Neural crest cell (in vitro differentiated cells): ENCODE data around the gene ACER3. TPM values are rescaled to one million over a fixed set of nuclear protein-coding genes. Genes with fewer than 3 reads are reported as not detected.

Experiments
- DNase-seq: peaks from one replicate; pipeline ENCODE4 v3.0.0; 2021; ENCODE audit warnings: low read depth, mixed read lengths, low spot score
- H3K27ac Mint-ChIP-seq: one replicate; pipeline ENCODE4 v1.8.0; 2021; ENCODE audit warnings: mild to moderate bottlenecking, mixed read lengths; ENCODE audit not compliant: unreplicated experiment
- H3K27me3 Mint-ChIP-seq: 2 replicates; pipeline ENCODE4 v1.8.0; 2021; ENCODE audit warnings: low read depth, mild to moderate bottlenecking, mixed read lengths
- H3K36me3 Mint-ChIP-seq: 2 replicates; pipeline ENCODE4 v1.8.0; 2021; ENCODE audit warnings: low read depth, mild to moderate bottlenecking, mixed read lengths
- H3K4me1 Mint-ChIP-seq: 2 replicates; pipeline ENCODE4 v1.8.0; 2021; ENCODE audit warnings: mixed read lengths
- H3K4me3 Mint-ChIP-seq: one replicate; pipeline ENCODE4 v1.8.0; 2021; ENCODE audit warnings: mild to moderate bottlenecking, mixed read lengths
- H3K9me3 Mint-ChIP-seq: 2 replicates; pipeline ENCODE4 v1.8.0; 2021; ENCODE audit warnings: mixed read lengths
- CTCF ChIP-seq: fragments of 200-600 bp; sonication (generic); conservative IDR thresholded peaks from 2 replicates; pipeline ENCODE4 v1.5.0; 2021; ENCODE audit warnings: antibody characterized with exemption, mild to moderate bottlenecking
- total RNA-seq: library from RNA; stranded (reverse); gene quantifications from 2 replicates; pipeline ENCODE4 v1.2.1, GENCODE V29; 2021

ACER3 gene
- total RNA-seq, 1 donor from 2014 or later: 19.0 TPM

GRCh38 chr11:76910620-76911414, 50.1 kb downstream of the ACER3 start:
- peaks cover 10% of the 10 kb centered on the region for H3K9me3 Mint-ChIP-seq
- TF ChIP-seq CTCF: no peak
- H3K27ac Mint-ChIP-seq: no peak overlapping the region
- no peaks in the 10 kb centered on the region for H3K27me3 Mint-ChIP-seq
- peaks cover 17% of the 10 kb centered on the region for H3K36me3 Mint-ChIP-seq
- H3K4me1 Mint-ChIP-seq: no peaks in the 10 kb centered on the region
- no peak overlapping the region for H3K4me3 Mint-ChIP-seq
- no peak for DNase-seq

GRCh38 chr11:76911415-76911808, 50.7 kb downstream of the ACER3 start:
- Mint-ChIP-seq H3K4me1 (no peaks in the 10 kb centered on the region), H3K36me3 (peaks cover 14% of the 10 kb centered on the region), H3K27me3 (no peaks in the 10 kb centered on the region), H3K9me3 (peaks cover 7% of the 10 kb centered on the region), H3K4me3 (no peak overlapping the region), H3K27ac (no peak overlapping the region)
- DNase-seq: no peak
- TF ChIP-seq CTCF: no peak

- peaks cover 12% of the 10 kb centered on the region for H3K4me1 Mint-ChIP-seq
- no peaks in the 10 kb centered on the region for H3K27me3 Mint-ChIP-seq
- TF ChIP-seq CTCF: no peak
- no peak overlapping the region for H3K4me3 Mint-ChIP-seq
- no peak overlapping the region for H3K27ac Mint-ChIP-seq
- H3K36me3 Mint-ChIP-seq: no peaks in the 10 kb centered on the region
- no peak for DNase-seq
- no peaks in the 10 kb centered on the region for H3K9me3 Mint-ChIP-seq
These were observed 56.0 kb downstream of the ACER3 start for GRCh38 chr11:76916712-76917111.

GRCh38 chr11:76918941-76919386, 58.2 kb downstream of the ACER3 start:
- no peak overlapping the region for H3K4me3 Mint-ChIP-seq
- no peak for DNase-seq
- no peaks in the 10 kb centered on the region for H3K9me3 Mint-ChIP-seq
- peaks cover 12% of the 10 kb centered on the region for H3K4me1 Mint-ChIP-seq
- H3K36me3 Mint-ChIP-seq: no peaks in the 10 kb centered on the region
- no peaks in the 10 kb centered on the region for H3K27me3 Mint-ChIP-seq
- no peak overlapping the region for H3K27ac Mint-ChIP-seq
- peak; percentile 79 for TF ChIP-seq CTCF

GRCh38 chr11:76919467-76919866, 58.7 kb downstream of the ACER3 start:
- peaks cover 12% of the 10 kb centered on the region for H3K4me1 Mint-ChIP-seq
- no peaks in the 10 kb centered on the region for H3K9me3 Mint-ChIP-seq
- no peak overlapping the region for H3K27ac Mint-ChIP-seq
- DNase-seq: no peak
- H3K36me3 Mint-ChIP-seq: no peaks in the 10 kb centered on the region
- no peak for TF ChIP-seq CTCF
- H3K4me3 Mint-ChIP-seq: no peak overlapping the region
- H3K27me3 Mint-ChIP-seq: no peaks in the 10 kb centered on the region
